Measurements from ENCODE around the gene ARMC5.
A peak's percentile ranks its signal among the peaks of the same experiment; 100 is the strongest.
"Not testable (repeated sequence)": the region's sequence is repeated elsewhere in the genome, so short reads cannot be mapped to it uniquely, and the experiment has no call there.

ARMC5 gene

DNA sequence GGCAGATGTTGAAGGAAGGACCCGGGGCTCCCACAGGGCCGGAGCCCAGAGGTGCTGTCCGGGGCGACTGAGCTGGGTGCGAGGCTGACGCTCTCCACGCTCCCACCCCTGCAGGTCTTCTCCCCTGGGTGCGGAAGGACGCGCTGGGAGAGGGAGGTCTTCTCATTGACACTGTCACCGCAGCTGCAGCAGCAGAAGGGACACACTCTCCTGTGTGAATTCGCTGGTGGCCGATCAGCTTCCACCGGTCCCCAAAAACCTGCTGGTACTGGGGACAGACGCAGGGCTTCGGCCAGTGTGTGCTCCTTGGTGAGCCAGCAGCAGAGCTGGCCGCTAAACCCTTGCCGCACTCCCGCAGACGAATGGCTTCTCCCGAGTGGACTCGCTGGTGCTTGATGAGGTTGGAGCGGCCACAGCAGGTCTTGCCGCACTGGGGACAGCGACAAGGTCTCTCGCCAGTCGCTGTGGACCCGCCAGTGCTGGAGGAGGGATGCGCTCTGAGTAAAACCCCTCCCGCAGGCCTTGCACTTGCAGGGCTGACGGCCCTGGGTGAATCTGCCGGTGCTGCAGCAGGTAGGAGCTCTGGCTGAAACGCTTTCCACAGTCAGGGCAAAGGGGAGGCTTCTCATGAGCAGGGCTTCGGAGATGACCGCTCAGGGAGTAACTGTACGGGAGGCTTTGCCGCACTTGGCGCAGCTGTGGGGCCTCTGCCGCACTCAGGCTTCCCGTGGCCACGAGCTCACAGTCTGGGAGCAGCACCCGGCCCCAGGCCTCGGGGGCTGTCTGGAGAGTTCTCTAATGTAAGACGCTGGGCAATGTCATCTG is 22.9 kb upstream of the ARMC5 start:
- no peaks in the 10 kb centered on the region for H3K27me3 ChIP-seq (ENCODE audit: control insufficient read depth, insufficient read depth, low read length)
- H3K36me3 ChIP-seq (ENCODE audit: control insufficient read depth, insufficient read depth, low read length) = no peaks in the 10 kb centered on the region
- H3K4me3 ChIP-seq (ENCODE audit: low read depth, low read length) = no peak overlapping the region
- H3K9me3 ChIP-seq (ENCODE audit: control insufficient read depth, insufficient read depth, low read depth, low read length) = no peaks in the 10 kb centered on the region
- no peak overlapping the region for H3K27ac ChIP-seq (ENCODE audit: low read depth, low read length)
- peaks cover 12% of the 10 kb centered on the region for H3K4me1 ChIP-seq (ENCODE audit: control insufficient read depth, insufficient read depth, low read length)
- no peak overlapping the region for H3K9ac ChIP-seq (ENCODE audit: low read length)

DNA sequence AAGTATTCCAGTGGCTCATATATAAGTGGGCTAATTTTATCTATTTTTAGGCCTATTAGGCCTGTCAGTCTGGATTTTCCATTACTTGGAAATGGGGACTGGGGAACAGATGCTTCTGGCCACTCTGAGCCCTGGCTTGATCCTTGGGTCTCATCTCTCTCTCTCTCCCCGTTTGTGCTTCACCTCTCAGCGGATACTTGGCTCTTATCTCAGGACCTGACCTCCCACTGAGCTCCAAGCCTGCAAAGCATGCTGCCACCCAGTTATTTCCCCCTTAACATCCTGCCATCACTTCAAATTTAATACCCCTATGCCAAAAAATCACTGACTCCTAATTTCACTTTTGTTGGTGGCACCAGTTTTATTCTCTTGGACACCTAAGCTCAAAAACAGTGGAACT is 20.9 kb upstream of the ARMC5 start:
- no peaks in the 10 kb centered on the region for H3K27me3 ChIP-seq (ENCODE audit: control insufficient read depth, insufficient read depth, low read length)
- no peak overlapping the region for H3K9ac ChIP-seq (ENCODE audit: low read length)
- peaks cover 15% of the 10 kb centered on the region for H3K4me1 ChIP-seq (ENCODE audit: control insufficient read depth, insufficient read depth, low read length)
- H3K4me3 ChIP-seq (ENCODE audit: low read depth, low read length) = no peak overlapping the region
- H3K9me3 ChIP-seq (ENCODE audit: control insufficient read depth, insufficient read depth, low read depth, low read length) = no peaks in the 10 kb centered on the region
- no peaks in the 10 kb centered on the region for H3K36me3 ChIP-seq (ENCODE audit: control insufficient read depth, insufficient read depth, low read length)
- H3K27ac ChIP-seq (ENCODE audit: low read depth, low read length) = no peak overlapping the region

DNA sequence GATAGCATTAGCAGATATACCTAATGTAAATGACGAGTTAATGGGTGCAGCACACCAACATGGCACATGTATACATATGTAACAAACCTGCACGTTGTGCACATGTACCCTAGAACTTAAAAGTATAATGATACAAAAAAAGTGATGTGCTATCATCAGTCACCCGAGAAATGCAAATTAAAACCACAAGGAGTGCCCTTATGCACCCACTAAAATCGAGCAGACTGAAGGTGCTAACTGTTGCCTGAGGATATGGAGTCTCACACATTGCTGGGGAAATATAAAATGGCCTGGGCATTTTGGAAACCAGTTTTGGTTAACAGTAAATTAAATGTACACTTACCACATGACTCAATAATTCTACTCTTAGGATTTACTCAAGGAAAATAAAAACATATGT is 20.3 kb upstream of the ARMC5 start:
- H3K4me3 ChIP-seq (ENCODE audit: low read depth, low read length); H3K27ac ChIP-seq (ENCODE audit: low read depth, low read length); H3K27me3 ChIP-seq (ENCODE audit: control insufficient read depth, insufficient read depth, low read length); H3K9me3 ChIP-seq (ENCODE audit: control insufficient read depth, insufficient read depth, low read depth, low read length); H3K9ac ChIP-seq (ENCODE audit: low read length); H3K36me3 ChIP-seq (ENCODE audit: control insufficient read depth, insufficient read depth, low read length): not testable (repeated sequence)
- H3K4me1 ChIP-seq (ENCODE audit: control insufficient read depth, insufficient read depth, low read length) = peaks cover 15% of the 10 kb centered on the region

DNA sequence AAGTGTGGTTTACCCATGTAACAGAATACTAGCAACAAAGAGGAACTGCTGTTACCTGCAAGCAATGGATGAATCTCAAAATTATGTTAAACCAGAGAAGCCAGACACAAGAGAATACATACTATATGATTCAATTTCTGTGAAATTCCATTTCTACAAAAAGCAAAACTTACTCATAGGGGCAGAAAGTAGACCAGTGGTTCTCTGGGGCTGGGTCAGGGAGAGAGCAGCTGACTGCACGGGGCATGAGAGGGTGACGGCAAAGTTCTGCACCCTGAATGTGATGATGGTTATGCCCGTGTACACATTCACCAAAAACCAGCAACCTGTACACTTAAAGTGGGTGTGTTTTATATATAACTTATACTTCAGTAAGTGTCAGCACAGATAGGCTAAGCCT is 19.8 kb upstream of the ARMC5 start:
- peaks cover 15% of the 10 kb centered on the region for H3K4me1 ChIP-seq (ENCODE audit: control insufficient read depth, insufficient read depth, low read length)
- H3K4me3 ChIP-seq (ENCODE audit: low read depth, low read length) = no peak overlapping the region
- no peaks in the 10 kb centered on the region for H3K9me3 ChIP-seq (ENCODE audit: control insufficient read depth, insufficient read depth, low read depth, low read length)
- no peaks in the 10 kb centered on the region for H3K27me3 ChIP-seq (ENCODE audit: control insufficient read depth, insufficient read depth, low read length)
- H3K36me3 ChIP-seq (ENCODE audit: control insufficient read depth, insufficient read depth, low read length) = no peaks in the 10 kb centered on the region
- H3K9ac ChIP-seq (ENCODE audit: low read length) = no peak overlapping the region
- H3K27ac ChIP-seq (ENCODE audit: low read depth, low read length) = no peak overlapping the region

DNA sequence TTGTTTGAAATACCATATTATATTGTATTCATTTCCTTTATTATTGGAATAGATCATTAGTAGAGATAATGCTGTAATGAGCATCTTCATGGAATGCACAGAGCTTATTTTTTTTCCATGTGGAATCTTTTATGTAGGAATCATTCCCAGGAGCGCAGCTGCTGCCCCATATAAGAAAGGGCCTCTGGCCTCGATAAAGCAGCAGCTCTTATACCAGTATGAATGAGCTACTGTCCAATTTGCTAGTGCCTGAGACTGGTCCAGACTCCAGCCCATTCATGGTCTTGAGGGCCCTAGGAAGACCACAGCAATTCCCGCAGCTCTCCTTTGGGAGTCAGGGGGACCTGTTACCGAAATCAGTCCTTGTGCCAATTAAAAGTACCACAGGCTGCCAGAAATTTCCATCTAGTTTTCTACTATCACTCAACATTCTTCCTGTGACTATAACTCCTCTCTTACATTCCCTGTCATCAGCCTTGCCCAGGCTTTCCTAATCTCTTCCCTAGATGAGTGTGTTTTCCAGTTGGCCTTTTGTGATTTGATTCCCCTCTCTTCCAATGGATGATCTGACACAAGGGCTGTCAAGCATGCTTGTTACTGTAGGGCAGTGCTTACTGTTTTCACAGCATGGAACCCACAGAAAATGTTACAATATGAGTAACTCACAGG is 18.7 kb upstream of the ARMC5 start:
- Histone ChIP-seq H3K4me1 (ENCODE audit: control insufficient read depth, insufficient read depth, low read length) (peaks cover 10% of the 10 kb centered on the region; the same call in 1 of the 2 replicates), H3K4me3 (ENCODE audit: low read depth, low read length) (no peak overlapping the region), H3K9me3 (ENCODE audit: control insufficient read depth, insufficient read depth, low read depth, low read length) (no peaks in the 10 kb centered on the region), H3K36me3 (ENCODE audit: control insufficient read depth, insufficient read depth, low read length) (no peaks in the 10 kb centered on the region), H3K27me3 (ENCODE audit: control insufficient read depth, insufficient read depth, low read length) (no peaks in the 10 kb centered on the region), H3K27ac (ENCODE audit: low read depth, low read length) (no peak overlapping the region), H3K9ac (ENCODE audit: low read length) (no peak overlapping the region)

GRCh38 chr16:31441956-31442355 is 17.3 kb upstream of the ARMC5 start:
- Histone ChIP-seq H3K4me3 (ENCODE audit: low read depth, low read length) (peak overlapping the region; percentile 70; the same call in 1 of the 2 replicates), H3K9ac (ENCODE audit: low read length) (no peak overlapping the region), H3K27ac (ENCODE audit: low read depth, low read length) (no peak overlapping the region), H3K27me3 (ENCODE audit: control insufficient read depth, insufficient read depth, low read length) (no peaks in the 10 kb centered on the region), H3K9me3 (ENCODE audit: control insufficient read depth, insufficient read depth, low read depth, low read length) (no peaks in the 10 kb centered on the region), H3K4me1 (ENCODE audit: control insufficient read depth, insufficient read depth, low read length) (peaks cover 3% of the 10 kb centered on the region; the same call in 1 of the 2 replicates), H3K36me3 (ENCODE audit: control insufficient read depth, insufficient read depth, low read length) (no peaks in the 10 kb centered on the region)

- not testable (repeated sequence) for H3K27ac ChIP-seq (ENCODE audit: low read depth, low read length); H3K9ac ChIP-seq (ENCODE audit: low read length); H3K4me3 ChIP-seq (ENCODE audit: low read depth, low read length)
These were observed 13.4 kb upstream of the ARMC5 start for GRCh38 chr16:31445931-31446330.

GRCh38 chr16:31451201-31451600 is 8.1 kb upstream of the ARMC5 start:
- Histone ChIP-seq H3K9me3 (ENCODE audit: control insufficient read depth, insufficient read depth, low read depth, low read length) (no peaks in the 10 kb centered on the region), H3K9ac (ENCODE audit: low read length) (no peak overlapping the region), H3K36me3 (ENCODE audit: control insufficient read depth, insufficient read depth, low read length) (no peaks in the 10 kb centered on the region), H3K27ac (ENCODE audit: low read depth, low read length) (no peak overlapping the region), H3K4me1 (ENCODE audit: control insufficient read depth, insufficient read depth, low read length) (peaks cover 29% of the 10 kb centered on the region), H3K4me3 (ENCODE audit: low read depth, low read length) (no peak overlapping the region), H3K27me3 (ENCODE audit: control insufficient read depth, insufficient read depth, low read length) (no peaks in the 10 kb centered on the region)

More at GRCh38 chr16:31445931-31446330, 13.4 kb upstream of the ARMC5 start:
- not testable (repeated sequence) for H3K9me3 ChIP-seq (ENCODE audit: control insufficient read depth, insufficient read depth, low read depth, low read length); H3K27me3 ChIP-seq (ENCODE audit: control insufficient read depth, insufficient read depth, low read length); H3K4me1 ChIP-seq (ENCODE audit: control insufficient read depth, insufficient read depth, low read length); H3K36me3 ChIP-seq (ENCODE audit: control insufficient read depth, insufficient read depth, low read length)

DNA sequence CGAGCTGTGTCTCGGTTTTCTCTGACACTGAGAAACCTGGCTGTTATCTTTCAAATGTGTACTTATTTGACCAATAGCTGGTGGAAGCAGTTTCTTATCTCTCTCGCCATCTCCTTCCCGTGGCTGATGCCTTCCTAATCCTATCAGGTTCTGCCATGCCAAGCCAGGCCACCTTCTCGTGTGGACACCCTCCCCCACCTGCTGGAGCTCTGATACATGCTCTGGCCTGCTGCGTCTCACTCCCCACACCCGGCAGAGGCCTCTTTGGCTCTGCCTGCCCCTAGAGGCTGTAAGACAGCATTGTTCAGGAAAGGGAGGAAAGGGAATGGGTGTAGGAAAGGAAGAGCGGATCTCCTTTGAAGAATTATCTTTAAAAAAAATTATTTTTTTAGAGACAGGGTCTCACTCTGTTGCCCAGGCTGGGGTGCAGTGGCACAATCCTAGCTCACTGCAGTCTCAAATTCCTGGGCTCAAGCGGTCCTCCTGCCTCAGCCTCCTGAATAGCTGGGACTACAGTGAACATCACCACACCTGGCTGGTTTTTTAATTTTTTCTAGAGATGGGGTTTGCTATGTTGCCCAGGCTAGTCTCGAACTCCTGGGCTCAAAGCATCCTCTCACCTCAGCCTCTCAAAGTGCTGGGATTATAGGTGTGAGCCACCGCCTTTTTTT is 7.5 kb upstream of the ARMC5 start:
- no peak overlapping the region for H3K27ac ChIP-seq (ENCODE audit: low read depth, low read length)
- no peak overlapping the region for H3K9ac ChIP-seq (ENCODE audit: low read length)
- no peak overlapping the region for H3K4me3 ChIP-seq (ENCODE audit: low read depth, low read length)
- no peaks in the 10 kb centered on the region for H3K27me3 ChIP-seq (ENCODE audit: control insufficient read depth, insufficient read depth, low read length)
- no peaks in the 10 kb centered on the region for H3K36me3 ChIP-seq (ENCODE audit: control insufficient read depth, insufficient read depth, low read length)
- peaks cover 31% of the 10 kb centered on the region for H3K4me1 ChIP-seq (ENCODE audit: control insufficient read depth, insufficient read depth, low read length)
- H3K9me3 ChIP-seq (ENCODE audit: control insufficient read depth, insufficient read depth, low read depth, low read length) = no peaks in the 10 kb centered on the region

GRCh38 chr16:31452631-31453106 is 6.6 kb upstream of the ARMC5 start:
- Histone ChIP-seq H3K9me3 (ENCODE audit: control insufficient read depth, insufficient read depth, low read depth, low read length) (no peaks in the 10 kb centered on the region), H3K27me3 (ENCODE audit: control insufficient read depth, insufficient read depth, low read length) (no peaks in the 10 kb centered on the region), H3K9ac (ENCODE audit: low read length) (no peak overlapping the region), H3K4me1 (ENCODE audit: control insufficient read depth, insufficient read depth, low read length) (peaks cover 39% of the 10 kb centered on the region), H3K4me3 (ENCODE audit: low read depth, low read length) (no peak overlapping the region), H3K36me3 (ENCODE audit: control insufficient read depth, insufficient read depth, low read length) (no peaks in the 10 kb centered on the region), H3K27ac (ENCODE audit: low read depth, low read length) (no peak overlapping the region)
